ENCODE measurements around the gene ACAN.

DNA sequence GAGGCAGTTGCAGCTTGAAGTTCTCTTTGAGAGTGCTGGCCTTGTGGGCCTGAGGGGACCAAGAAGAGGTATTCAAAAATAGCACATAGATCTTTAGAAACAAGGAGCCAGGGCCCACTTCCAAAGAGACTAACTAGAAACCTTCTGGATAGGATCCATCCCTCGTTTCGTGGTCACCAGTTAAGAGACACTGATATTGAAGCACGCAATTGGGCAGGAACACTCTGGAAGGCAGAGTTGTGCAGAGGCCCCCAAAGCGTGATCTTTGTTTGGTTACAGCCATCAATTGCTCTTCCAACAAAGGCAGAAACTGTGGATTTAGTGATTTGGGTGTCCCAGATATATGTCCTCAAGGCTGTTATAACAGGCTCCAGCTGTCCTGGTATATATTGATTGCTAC lies 46.7 kb upstream of the ACAN start:
- TF ChIP-seq POLR2A (IDR thresholded peaks at IDR 0.05) (no peak), POLR2AphosphoS5 (IDR thresholded peaks at IDR 0.05) (no peak), EP300 (IDR thresholded peaks at IDR 0.05) (no peak)
- TF ChIP-seq, protein P1, sequence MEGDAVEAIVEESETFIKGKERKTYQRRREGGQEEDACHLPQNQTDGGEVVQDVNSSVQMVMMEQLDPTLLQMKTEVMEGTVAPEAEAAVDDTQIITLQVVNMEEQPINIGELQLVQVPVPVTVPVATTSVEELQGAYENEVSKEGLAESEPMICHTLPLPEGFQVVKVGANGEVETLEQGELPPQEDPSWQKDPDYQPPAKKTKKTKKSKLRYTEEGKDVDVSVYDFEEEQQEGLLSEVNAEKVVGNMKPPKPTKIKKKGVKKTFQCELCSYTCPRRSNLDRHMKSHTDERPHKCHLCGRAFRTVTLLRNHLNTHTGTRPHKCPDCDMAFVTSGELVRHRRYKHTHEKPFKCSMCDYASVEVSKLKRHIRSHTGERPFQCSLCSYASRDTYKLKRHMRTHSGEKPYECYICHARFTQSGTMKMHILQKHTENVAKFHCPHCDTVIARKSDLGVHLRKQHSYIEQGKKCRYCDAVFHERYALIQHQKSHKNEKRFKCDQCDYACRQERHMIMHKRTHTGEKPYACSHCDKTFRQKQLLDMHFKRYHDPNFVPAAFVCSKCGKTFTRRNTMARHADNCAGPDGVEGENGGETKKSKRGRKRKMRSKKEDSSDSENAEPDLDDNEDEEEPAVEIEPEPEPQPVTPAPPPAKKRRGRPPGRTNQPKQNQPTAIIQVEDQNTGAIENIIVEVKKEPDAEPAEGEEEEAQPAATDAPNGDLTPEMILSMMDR (IDR thresholded peaks at IDR 0.05) = no peak

Measured in suprapubic skin (tissue), 4 donors.